CD4-positive, alpha-beta T cell (primary cell): ENCODE measurements around the gene ANKRD13A. TPM values are rescaled to one million over a fixed set of nuclear protein-coding genes. Genes with fewer than 3 reads are reported as not detected.
"Not testable (repeated sequence)": the region's sequence is repeated elsewhere in the genome, so short reads cannot be mapped to it uniquely, and the experiment has no call there.

Experiments used
- ATAC-seq: fragments of 200-7000 bp; cut with Tn5 transposase; one replicate; pipeline ENCODE4 v1.10.0; 2022; ENCODE audit warnings: mild to moderate bottlenecking; ENCODE audit not compliant: poor library complexity
- CTCF ChIA-PET: fragments of 350-600 bp; sonication (Branson Sonifier 250); formaldehyde crosslinking; loops from one replicate; lab custom pipeline; 2021; ENCODE audit warnings: antibody characterized with exemption, inconsistent platforms; lab: Charles Lee
- POLR2A ChIA-PET: fragments of 350-600 bp; sonication (Branson Sonifier 250); formaldehyde crosslinking; loops from one replicate; lab custom pipeline; 2021; ENCODE audit warnings: antibody characterized with exemption, inconsistent platforms; lab: Charles Lee
- DNase-seq, 14 experiments: peaks; one replicate each; pipeline ENCODE4 v3.0.0-alpha.2; 2013 to 2020; ENCODE audit warnings: mixed read lengths in 2 of 14
- H3K27ac ChIP-seq, 2 donors: one replicate each; pipeline versions ENCODE4 v1.5.1 to v1.7.0; 2013; ENCODE audit warnings: low read length in 2 of 2, low read depth in 1 of 2, mild to moderate bottlenecking in 1 of 2
- H3K27me3 ChIP-seq, 2 experiments: 1 replicate in 1 of 2; 2 replicates in 1 of 2; pipeline versions ENCODE4 v1.6.1 to v1.7.0; 2013; ENCODE audit warnings: low read length in 2 of 2, control low read depth in 1 of 2, mild to moderate bottlenecking in 1 of 2, moderate library complexity in 1 of 2; ENCODE audit not compliant: insufficient read depth in 2 of 2, control insufficient read depth in 1 of 2
- H3K36me3 ChIP-seq: one replicate; pipeline ENCODE4 v1.6.1; 2013; ENCODE audit warnings: low read length, control low read depth; ENCODE audit not compliant: insufficient read depth
- H3K4me1 ChIP-seq: one replicate; pipeline ENCODE4 v1.6.1; 2013; ENCODE audit warnings: low read length, control low read depth; ENCODE audit not compliant: insufficient read depth
- H3K4me3 ChIP-seq: one replicate; pipeline ENCODE4 v1.5.1; 2013; ENCODE audit warnings: mild to moderate bottlenecking, low read length, moderate library complexity
- H3K9me3 ChIP-seq, 2 experiments: 1 replicate in 1 of 2; 2 replicates in 1 of 2; pipeline versions ENCODE4 v1.6.1 to v1.7.0; 2013; ENCODE audit warnings: low read length in 2 of 2, mild to moderate bottlenecking in 2 of 2, control low read depth in 1 of 2, moderate library complexity in 1 of 2; ENCODE audit not compliant: control insufficient read depth in 1 of 2, insufficient read depth in 1 of 2
- H3K27ac Mint-ChIP-seq: one replicate; pipeline ENCODE4 v1.8.0; 2020; ENCODE audit warnings: mixed read lengths
- H3K27me3 Mint-ChIP-seq: one replicate; pipeline ENCODE4 v1.8.0; 2021; ENCODE audit warnings: mixed read lengths
- H3K36me3 Mint-ChIP-seq: one replicate; pipeline ENCODE4 v1.8.0; 2021; ENCODE audit warnings: low read depth, mixed read lengths
- H3K4me1 Mint-ChIP-seq: one replicate; pipeline ENCODE4 v1.8.0; 2021; ENCODE audit warnings: low read depth, mixed read lengths
- H3K4me3 Mint-ChIP-seq: one replicate; pipeline ENCODE4 v1.8.0; 2020; ENCODE audit warnings: mild to moderate bottlenecking, mixed read lengths
- H3K9me3 Mint-ChIP-seq: one replicate; pipeline ENCODE4 v1.8.0; 2020; ENCODE audit warnings: mixed read lengths
- intact Hi-C, 2 experiments: fragments of 100-400 bp; cut with DNase I in 1 of 2; cut with micrococcal nuclease in 1 of 2; formaldehyde crosslinking; loops; one replicate each; pipeline versions ENCODE4 v1.15.1 to v1.9.0; 2023 to 2025; cut with DNase I, micrococcal nuclease
- total RNA-seq, 174 experiments: library from RNA in 2 of 174; stranded (reverse) in 2 of 174; gene quantifications; one replicate each; pipeline ENCODE4 v1.2.3 and lab custom pipeline; 2021 to 2026
- TF ChIP-seq, protein P1 (sequence below): fragments of 200-600 bp; IDR thresholded peaks from one replicate; pipeline ENCODE4 v1.8.0; 2022; ENCODE audit warnings: antibody characterized with exemption, mild to moderate bottlenecking

The ANKRD13A gene
- total RNA-seq, 2 experiments from 2014 or later: 51.6 to 52.3 TPM

DNA sequence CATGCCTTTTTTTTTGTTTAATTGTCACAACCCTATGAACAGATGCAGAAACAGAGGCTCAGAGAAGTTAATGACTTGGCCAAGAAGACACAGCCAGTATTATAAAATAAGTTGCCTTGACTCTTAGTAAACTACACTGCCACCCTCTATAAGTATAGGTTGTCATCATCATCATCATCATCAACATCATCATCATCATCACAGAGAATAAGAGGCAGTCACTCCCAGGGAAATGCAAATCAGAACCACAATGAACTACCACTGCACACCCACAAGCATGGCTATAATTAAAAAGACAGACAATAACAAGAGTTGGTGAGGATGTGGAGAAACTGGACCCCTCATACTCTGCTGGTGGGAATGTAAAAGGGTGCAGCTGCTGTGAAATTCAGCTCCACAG is 72.3 kb downstream of the ANKRD13A start:
- H3K4me1 ChIP-seq: peaks cover 20% of the 10 kb centered on the region
- no peaks in the 10 kb centered on the region for H3K36me3 Mint-ChIP-seq
- H3K27ac ChIP-seq: no peak overlapping the region
- no peak for DNase-seq
- no peak for ATAC-seq
- TF ChIP-seq, protein P1, sequence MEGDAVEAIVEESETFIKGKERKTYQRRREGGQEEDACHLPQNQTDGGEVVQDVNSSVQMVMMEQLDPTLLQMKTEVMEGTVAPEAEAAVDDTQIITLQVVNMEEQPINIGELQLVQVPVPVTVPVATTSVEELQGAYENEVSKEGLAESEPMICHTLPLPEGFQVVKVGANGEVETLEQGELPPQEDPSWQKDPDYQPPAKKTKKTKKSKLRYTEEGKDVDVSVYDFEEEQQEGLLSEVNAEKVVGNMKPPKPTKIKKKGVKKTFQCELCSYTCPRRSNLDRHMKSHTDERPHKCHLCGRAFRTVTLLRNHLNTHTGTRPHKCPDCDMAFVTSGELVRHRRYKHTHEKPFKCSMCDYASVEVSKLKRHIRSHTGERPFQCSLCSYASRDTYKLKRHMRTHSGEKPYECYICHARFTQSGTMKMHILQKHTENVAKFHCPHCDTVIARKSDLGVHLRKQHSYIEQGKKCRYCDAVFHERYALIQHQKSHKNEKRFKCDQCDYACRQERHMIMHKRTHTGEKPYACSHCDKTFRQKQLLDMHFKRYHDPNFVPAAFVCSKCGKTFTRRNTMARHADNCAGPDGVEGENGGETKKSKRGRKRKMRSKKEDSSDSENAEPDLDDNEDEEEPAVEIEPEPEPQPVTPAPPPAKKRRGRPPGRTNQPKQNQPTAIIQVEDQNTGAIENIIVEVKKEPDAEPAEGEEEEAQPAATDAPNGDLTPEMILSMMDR: no peak
- peaks cover 20% of the 10 kb centered on the region for H3K4me1 Mint-ChIP-seq
- H3K27me3 ChIP-seq: no peaks in the 10 kb centered on the region
- CTCF ChIA-PET: no interaction called here
- H3K27me3 Mint-ChIP-seq: no peaks in the 10 kb centered on the region
- no peak overlapping the region for H3K4me3 Mint-ChIP-seq
- no peak overlapping the region for H3K27ac Mint-ChIP-seq
- no peak overlapping the region for H3K4me3 ChIP-seq
- no peaks in the 10 kb centered on the region for H3K9me3 ChIP-seq
- H3K36me3 ChIP-seq: no peaks in the 10 kb centered on the region
- intact Hi-C loops: no loop called here
- no peaks in the 10 kb centered on the region for H3K9me3 Mint-ChIP-seq
- POLR2A ChIA-PET: interaction anchor here (0.6 kb wide), 1 partner anchor 371 kb away, joined by 3 read pairs; no protein-coding TSS in a partner anchor

DNA sequence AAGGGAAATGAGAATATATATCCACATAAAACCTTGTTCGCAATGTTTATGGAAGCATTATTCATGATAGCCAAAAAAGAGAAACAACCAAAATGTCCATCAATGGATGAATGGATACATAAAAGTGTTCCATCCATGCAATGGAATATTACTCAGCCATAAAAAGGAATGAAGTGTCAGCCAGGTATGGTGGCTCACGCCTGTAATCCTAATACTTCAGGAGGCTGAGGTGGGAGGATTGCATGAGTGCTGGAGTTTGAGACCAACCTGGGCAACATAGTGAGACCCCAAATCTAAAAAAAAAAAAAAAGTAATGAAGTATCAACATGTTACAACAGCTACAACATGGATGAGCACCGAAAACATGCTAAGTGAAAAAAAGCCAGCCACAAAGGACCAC is 72.7 kb downstream of the ANKRD13A start:
- intact Hi-C loops: no loop called here
- CTCF ChIA-PET: no interaction called here
- H3K9me3 Mint-ChIP-seq: no peaks in the 10 kb centered on the region

DNA sequence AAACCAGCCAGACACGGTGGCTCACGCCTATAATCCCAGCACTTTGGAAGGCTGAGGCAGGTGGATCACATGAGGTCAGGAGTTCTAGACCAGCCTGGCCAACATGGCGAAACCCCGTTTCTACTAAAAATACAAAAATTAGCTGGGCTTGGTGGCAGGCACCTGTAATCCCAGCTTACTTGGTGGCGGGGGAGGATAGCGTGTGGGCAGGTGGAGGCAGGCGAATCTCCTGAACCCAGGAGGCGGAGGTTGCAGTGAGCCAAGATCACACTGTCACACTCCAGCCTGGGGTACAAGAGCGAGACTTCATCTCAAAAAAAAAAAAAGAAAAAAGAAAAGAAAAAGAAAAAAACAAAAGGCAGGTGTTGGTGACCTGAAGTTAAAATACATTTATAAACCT is 73.4 kb downstream of the ANKRD13A start:
- POLR2A ChIA-PET, H3K36me3 ChIP-seq, H3K9me3 Mint-ChIP-seq, ATAC-seq, H3K27me3 Mint-ChIP-seq, DNase-seq, H3K27ac ChIP-seq, CTCF ChIA-PET, H3K27me3 ChIP-seq, H3K36me3 Mint-ChIP-seq, intact Hi-C loops, H3K9me3 ChIP-seq: not testable (repeated sequence)
- Histone ChIP-seq H3K4me3 (peak overlapping the region; percentile 65), H3K4me1 (peaks cover 20% of the 10 kb centered on the region)
- Mint-ChIP-seq H3K27ac (peak overlapping the region; percentile 54), H3K4me3 (peak overlapping the region; percentile 78), H3K4me1 (peaks cover 20% of the 10 kb centered on the region)

More for the DNA sequence above, 72.7 kb downstream of the ANKRD13A start:
- no peak overlapping the region for H3K27ac ChIP-seq
- H3K4me1 Mint-ChIP-seq: peaks cover 20% of the 10 kb centered on the region
- peaks cover 20% of the 10 kb centered on the region for H3K4me1 ChIP-seq
- H3K27me3 Mint-ChIP-seq: no peaks in the 10 kb centered on the region
- no peaks in the 10 kb centered on the region for H3K36me3 ChIP-seq
- no peaks in the 10 kb centered on the region for H3K36me3 Mint-ChIP-seq
- H3K27ac Mint-ChIP-seq: no peak overlapping the region
- no peak for DNase-seq
- no peaks in the 10 kb centered on the region for H3K27me3 ChIP-seq
- TF ChIP-seq, protein P1: no peak
- no peaks in the 10 kb centered on the region for H3K9me3 ChIP-seq
- POLR2A ChIA-PET: interaction anchor here (0.6 kb wide), 1 partner anchor 371 kb away, joined by 3 read pairs; no protein-coding TSS in a partner anchor
- H3K4me3 Mint-ChIP-seq: peak overlapping the region; percentile 32
- H3K4me3 ChIP-seq: no peak overlapping the region
- ATAC-seq: no peak
